GM19239 (cell line): Measurements from ENCODE around the gene KRTAP19-8.

Source experiments
- DNase-seq: peaks from one replicate; pipeline ENCODE4 v3.0.0; 2011; ENCODE audit warnings: low spot score; ENCODE audit not compliant: insufficient read length
- FAIRE-seq: peaks from 2 replicates; lab custom pipeline; 2011; peaks lifted over from hg19 to GRCh38; lab: Jason Lieb, UNC

Gene KRTAP19-8

DNA sequence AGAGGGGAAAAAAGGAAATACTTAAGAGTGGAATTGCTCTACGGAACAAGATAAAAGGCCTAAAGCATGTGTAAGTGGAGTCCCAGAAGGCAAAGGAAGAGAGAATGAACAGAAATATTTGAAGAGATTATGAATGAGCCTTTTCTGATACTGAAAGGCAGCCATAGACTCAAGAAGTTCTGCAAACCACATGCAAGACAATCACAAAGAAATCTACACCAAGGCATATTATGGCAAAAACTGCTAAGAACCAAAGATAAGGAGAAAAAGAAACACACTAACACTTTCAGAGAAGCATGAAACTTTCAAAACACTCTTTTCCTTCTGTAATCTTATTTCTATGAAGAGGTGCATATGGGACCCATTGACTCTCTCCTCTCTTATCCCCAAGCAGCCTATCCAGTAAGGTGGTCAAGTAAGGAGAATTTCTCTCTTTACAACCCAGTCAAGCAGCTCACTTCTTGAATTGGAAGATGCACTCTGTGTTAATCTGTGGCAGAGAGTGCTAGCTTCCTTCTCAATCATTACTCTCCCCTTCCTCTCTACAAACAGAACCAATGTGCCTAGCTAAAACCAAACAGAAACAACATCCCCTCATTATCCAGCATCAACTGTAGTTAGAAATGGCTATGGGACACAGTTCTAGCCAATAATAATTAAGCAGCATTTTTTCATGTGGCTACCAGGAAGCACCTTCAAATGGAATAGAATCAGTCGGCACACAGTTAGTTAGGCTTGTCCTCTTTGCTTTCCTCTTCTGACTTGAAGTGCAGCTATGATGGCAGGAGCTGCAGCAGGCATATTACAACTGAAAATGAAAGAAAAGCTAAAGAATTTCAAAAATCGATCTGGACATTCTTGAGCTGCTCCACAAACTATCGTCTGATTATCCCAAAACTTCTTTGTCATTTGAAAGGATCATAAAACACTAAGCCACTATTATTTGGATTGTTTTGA is 25.9 kb downstream of the KRTAP19-8 start:
- DNase-seq: no peak
- FAIRE-seq: no peak

DNA sequence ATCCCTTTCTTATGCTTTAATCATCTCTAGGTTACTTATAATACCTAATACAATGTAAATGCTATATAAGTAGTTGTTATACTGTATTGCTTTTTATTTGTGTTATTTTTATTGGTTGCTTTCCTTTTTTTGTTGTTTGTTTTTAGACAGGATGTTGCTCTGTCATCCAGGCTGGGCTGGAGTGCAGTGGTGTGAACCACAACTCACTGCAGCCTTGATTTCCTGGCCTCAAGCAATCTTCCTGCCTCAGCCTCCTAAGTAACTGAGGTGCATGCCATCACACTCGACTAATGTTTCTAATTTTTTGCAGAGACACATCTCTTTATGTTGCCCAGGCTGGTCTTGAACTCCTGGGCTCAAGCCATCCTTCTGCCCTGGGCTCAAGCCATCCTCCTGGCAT is 26.9 kb downstream of the KRTAP19-8 start:
- no peak for FAIRE-seq

DNA sequence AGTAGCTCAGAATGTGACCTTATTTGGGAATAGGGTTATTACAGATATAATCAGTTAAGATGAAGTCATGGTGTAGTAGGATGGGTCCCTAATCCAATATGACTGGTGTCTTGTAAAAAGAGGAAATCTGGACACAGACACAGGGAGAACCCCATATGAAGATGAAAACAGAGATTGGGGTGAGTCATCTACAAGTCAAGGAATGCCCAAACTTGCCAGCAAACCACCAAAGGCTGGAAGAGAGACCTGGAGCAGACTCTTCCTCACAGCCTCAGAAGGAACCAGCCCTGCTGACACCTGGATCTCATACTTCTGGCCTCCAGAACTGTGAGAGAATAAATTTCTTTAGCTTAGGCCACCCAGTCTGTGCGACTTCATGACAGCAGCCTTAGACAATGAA is 29.9 kb downstream of the KRTAP19-8 start:
- DNase-seq: no peak
- no peak for FAIRE-seq

More for the DNA sequence above, 26.9 kb downstream of the KRTAP19-8 start:
- DNase-seq: no peak

DNA sequence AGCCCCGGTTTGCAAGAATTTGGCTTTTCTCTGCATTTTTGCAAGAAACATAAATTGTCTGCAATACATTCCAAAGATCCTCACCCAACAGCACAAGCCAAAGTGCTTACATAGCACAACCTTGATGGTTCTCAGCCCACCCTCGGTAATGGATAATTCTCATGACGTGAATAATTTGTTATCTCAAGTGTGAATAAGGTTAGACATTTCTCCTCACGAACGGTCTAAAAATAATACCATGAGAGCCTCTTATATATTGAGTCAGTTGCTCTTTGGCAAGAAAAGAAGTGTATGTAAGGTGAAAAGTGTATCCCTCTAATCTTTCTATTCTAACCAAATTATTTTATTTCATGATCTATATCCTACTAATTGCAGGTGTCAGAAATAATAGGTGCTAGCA is 33.3 kb downstream of the KRTAP19-8 start:
- FAIRE-seq: no peak
- DNase-seq: no peak

DNA sequence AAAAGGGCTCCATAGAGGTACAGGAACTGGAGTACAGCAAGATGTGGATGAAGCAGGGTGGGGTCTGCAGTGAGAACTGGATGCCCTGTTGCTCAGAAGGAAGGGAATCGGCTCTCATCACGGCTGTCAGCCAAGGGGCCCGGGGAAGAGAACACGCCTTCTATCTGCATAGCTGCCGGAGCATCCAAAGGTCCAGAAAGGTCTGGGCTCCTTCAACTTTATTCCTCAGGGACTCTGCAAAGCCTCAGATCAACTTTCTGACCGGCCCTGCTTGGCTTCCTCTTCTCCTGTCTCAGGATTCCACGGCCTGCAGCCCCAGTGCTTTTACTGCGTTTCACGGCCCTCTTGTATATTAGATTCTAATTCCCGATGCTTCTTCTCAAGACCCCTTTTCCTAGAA is 34.8 kb downstream of the KRTAP19-8 start:
- FAIRE-seq (no peak), DNase-seq (no peak)

DNA sequence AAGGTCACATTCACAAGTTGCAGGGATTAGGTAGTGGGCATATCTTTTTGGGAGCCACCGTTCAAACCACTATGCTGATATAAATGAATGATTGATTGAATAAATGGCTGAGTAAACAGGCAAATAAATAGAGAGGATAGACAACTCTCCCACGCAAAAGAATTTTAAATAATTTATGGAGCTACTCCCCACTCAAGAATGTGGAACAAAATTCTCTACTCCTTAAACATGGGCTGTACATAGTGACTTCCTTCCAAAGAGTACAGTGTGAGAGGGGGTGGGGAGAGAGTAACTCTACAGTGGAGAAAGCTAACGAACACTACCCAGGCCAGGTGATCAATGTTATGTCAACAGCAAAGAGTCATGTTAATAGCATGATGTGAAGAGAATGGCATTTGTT is 40.7 kb downstream of the KRTAP19-8 start:
- no peak for DNase-seq
- no peak for FAIRE-seq

DNA sequence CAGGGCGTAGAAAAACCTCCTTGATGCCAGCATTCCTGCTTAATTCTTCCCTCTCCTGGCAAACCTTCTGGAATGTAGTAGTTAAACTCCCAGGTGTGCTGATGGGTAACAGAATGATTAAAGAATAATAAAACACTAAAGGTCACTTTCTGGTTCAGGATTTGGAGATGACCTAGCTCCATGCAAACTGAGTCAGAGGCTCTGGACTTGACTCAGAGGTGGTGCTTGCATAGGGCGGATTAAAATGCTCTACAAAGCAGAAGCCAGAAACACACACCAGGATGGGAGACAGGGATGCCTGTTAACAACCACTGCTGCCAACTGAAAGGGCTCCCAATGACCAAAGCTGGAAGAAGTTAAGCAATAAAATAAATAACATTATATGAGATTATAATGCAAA is 41.5 kb downstream of the KRTAP19-8 start:
- no peak for DNase-seq
- FAIRE-seq: no peak

DNA sequence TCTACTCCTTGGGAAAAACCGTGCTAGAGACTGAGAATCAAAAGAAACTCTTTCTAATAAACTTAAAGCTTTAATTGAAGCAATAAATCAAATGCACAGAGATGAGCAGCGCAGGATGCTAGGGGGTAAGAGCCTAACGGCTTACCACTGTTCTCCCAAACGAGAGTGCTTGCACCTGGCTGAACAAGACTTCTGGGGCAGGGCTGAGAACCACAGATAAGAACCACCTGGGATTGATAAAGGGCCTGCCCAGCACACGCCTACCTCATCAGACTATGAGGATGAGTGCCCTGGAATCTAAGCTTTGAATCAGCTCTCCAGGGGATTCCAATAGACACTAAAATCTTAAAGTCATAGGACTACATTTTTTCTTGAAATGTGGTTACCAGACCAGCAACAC is 43.3 kb downstream of the KRTAP19-8 start:
- DNase-seq (no peak), FAIRE-seq (no peak)

DNA sequence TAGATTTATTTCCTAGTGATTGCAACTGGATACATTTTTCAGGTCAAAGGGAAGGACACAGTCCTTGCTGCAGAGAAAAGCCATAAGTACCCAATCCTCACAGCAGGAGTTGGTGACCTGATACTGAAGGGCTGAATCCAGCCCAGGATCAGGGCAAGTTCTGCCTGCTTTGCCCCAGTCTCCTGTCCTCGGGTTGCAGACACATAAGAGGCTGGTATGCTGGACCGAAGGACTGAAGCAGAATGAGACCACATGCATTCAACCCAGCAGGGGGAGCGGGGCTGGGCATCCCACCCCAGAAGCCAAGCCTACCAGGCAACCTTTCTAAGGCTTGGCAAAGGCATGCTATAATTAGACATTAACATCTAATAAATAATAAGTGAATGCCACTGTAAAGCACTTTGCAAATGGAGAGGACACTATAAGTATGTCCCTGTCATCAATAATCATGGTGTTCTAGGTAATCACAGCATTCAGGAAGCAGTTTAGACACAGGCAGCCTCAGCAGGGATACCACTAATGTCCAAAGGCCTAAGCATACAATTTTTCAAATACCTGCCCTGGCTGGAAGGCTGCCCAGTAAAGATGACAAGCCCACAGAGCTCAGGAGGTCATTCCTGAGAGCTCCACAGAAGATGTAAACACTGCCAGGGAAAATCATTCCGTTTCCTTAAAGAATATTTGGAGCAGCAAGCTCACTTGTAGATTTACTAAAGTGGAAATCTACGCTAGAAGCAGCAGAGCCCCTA is 47.6 kb downstream of the KRTAP19-8 start:
- no peak for FAIRE-seq
- DNase-seq: no peak

DNA sequence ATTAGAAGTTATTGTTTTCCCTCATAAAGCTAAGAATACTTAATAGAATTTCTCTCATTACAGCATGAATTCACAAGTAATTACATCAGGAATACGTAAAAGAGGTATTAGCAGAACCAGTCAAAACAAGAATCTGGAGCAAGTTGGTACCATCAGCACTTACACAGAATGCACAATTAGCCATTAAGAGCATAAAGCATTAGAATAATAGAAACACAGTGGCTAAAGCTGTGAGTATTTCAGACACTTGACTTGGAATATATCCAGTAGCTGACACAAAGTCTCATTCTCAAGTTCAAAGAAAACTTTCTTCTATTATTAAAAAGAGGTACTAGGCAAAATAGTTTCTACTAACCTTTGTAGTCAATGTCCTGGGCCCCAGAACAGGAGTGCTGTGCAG is 49.6 kb downstream of the KRTAP19-8 start:
- FAIRE-seq (no peak), DNase-seq (no peak)
